AG09319 (cell line): Measurements from ENCODE around the gene GOLPH3.
A peak's percentile ranks its signal among the peaks of the same experiment; 100 is the strongest.
"Not testable (repeated sequence)": the region's sequence is repeated elsewhere in the genome, so short reads cannot be mapped to it uniquely, and the experiment has no call there.

Experiments used
- DNase-seq: peaks from one replicate; pipeline ENCODE4 v3.0.0-alpha.2; 2010; ENCODE audit warnings: low read depth; ENCODE audit errors: extremely low read depth
- TF ChIP-seq, protein P1 (sequence below): IDR thresholded peaks from 2 replicates; pipeline ENCODE4 v1.5.1; 2011; ENCODE audit warnings: low read depth, mild to moderate bottlenecking, inconsistent platforms, low read length, moderate library complexity

The GOLPH3 gene

DNA sequence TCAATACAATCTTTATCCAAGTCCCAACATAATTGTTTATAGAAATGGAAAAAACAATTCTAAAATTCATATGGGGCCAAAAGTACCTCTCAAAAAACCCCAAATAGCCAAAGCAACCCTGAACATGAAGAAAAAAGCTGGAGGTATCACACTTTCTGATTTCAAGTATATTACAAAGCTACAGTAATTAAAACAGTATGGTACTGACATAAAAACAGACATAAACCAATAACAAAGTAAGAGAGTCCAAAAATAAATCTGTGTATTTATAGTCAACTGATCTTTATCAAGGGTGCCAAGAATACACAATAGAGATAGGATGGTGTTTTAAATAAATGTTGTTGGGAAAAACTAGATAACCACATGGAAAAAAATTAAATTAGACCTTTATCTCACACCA, 13.6 kb upstream of the GOLPH3 start:
- DNase-seq = no peak
- TF ChIP-seq, protein P1, sequence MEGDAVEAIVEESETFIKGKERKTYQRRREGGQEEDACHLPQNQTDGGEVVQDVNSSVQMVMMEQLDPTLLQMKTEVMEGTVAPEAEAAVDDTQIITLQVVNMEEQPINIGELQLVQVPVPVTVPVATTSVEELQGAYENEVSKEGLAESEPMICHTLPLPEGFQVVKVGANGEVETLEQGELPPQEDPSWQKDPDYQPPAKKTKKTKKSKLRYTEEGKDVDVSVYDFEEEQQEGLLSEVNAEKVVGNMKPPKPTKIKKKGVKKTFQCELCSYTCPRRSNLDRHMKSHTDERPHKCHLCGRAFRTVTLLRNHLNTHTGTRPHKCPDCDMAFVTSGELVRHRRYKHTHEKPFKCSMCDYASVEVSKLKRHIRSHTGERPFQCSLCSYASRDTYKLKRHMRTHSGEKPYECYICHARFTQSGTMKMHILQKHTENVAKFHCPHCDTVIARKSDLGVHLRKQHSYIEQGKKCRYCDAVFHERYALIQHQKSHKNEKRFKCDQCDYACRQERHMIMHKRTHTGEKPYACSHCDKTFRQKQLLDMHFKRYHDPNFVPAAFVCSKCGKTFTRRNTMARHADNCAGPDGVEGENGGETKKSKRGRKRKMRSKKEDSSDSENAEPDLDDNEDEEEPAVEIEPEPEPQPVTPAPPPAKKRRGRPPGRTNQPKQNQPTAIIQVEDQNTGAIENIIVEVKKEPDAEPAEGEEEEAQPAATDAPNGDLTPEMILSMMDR = no peak

GRCh38 chr5:32182463-32183063, 8.4 kb upstream of the GOLPH3 start:
- TF ChIP-seq, protein P1 = no peak
- no peak for DNase-seq

DNA sequence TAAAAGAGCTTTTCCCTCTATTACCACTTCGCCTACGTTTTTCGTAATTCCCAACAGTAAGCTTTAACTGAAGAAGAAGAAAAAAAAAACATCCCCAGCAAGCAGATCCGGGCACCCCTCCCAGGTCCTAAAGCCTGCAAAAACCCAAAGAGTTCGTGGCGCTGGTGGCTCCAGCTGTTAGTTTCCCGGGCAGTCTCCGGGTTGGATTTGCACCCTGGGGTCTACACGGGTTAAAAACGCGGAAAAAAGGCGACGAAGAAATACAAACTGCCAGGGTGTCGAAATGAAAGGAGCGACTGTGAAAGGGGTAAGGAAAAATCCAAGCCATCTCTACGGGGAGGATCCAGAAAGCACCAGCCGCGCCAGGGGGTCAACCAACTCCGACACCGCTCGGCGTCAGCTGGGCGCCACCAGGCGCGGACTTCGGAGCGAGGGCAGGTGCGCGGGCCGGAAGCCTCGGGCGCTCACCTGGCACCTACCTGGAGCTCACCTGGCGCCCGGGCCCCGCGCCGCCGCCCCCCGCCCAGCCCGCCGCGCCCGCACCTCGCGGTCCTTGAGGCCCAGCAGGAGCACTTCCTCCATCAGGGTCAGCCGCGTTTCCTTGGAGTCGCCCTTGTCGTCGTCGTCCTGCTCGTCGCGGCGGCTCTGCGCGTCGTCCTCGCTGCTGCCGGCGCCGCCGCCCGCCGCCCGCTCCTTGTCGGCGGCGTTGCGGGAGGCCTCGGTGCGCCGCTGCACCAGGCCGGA, 680 bp downstream of the GOLPH3 start:
- DNase-seq = no peak
- TF ChIP-seq, protein P1 = no peak

- DNase-seq = no peak
- TF ChIP-seq, protein P1 = no peak
Observed at GRCh38 chr5:32172923-32173266, 1.2 kb downstream of the GOLPH3 start.

DNA sequence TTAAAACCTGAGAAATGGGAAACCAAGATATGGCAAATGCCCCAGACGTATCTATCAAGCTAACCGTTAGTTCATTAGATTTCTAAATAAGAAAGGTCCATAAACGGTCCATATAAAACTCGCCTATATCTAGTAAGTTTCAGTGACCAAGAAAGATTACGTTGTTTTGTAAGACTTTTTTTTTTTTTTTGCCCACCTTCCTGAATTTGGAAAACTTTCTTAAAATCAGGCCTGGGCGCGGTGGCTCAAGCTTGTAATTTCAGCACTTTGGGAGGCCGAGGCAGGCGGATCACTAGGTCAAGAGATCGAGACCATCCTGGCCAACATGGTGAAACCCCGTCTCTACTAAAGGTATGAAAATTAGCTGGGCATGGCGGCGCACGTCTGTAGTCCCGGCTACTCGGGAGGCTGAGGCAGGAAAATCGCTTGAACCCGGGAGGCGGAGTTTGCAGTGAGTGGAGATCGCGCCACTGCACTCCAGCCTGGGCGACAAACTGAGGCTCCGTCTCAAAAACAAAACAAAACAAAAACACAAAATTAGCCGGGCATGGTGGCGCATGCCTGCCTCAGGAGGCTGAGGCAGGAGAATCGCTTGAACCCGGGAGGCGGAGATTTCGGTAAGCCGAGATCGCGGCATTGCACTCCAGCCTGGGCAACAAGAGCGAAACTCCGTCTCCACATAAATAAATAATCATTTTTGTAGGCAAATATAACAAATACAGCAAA, 1.8 kb downstream of the GOLPH3 start:
- DNase-seq = not testable (repeated sequence)

DNA sequence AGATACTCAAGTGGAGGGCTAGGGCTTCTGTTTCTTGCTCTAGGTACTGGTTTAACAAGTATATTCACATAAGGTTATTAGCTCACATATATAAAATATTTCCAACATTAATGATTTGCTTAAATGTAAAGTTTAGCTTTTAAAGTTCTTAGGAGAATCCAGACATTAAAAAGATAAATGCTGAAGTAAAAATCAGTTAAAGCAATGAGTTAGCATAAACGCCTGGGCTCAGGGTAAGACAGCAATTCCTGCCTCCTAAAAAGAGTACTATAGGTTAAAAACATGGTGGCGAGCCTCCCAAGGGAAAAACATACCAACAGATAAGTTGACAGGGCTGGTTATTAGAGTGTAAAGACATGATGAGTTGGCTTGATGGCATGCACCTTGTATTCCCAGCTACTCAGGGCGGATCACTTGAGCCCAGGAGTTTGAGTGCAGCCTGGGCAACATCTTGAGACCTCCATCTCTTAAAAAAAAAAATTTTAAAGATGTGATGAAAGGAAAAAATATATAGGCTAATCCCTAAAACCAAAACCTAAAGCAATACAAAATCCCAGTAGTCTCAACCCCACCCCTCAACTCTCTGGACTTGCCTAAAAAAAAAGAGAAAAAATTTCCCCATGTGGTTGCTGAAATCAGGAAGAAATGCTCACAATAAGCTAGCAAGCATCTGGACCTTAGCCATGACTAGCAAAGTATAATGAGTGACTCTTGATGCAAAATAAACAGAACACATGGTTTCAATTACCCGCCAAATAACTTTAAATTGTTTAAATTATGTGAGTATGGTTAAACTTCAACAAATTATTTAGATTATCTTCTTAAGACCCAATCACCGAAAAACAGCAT, 3.6 kb downstream of the GOLPH3 start:
- peak; percentile 88 for DNase-seq

GRCh38 chr5:32168460-32169033, 5.6 kb downstream of the GOLPH3 start:
- DNase-seq = no peak
- TF ChIP-seq, protein P1 = no peak

More for the DNA sequence above, 3.6 kb downstream of the GOLPH3 start:
- TF ChIP-seq, protein P1 = no peak
